IMR-90 (cell line): Measurements from ENCODE around the gene ISG20. TPM values are rescaled to one million over a fixed set of nuclear protein-coding genes. Genes with fewer than 3 reads are reported as not detected.

Experiments
- ATAC-seq: fragments of 200-7000 bp; cut with Tn5 transposase; 2 replicates; pipeline ENCODE4 v1.9.1; 2020; ENCODE audit warnings: low read depth, mild to moderate bottlenecking, moderate library complexity
- BruUV-seq: library from RNA; stranded (reverse); fragments of 400-500 nt; replicated peaks from 2 replicates; lab custom pipeline; 2021; lab: Mats Ljungman, UMichigan
- CTCF ChIA-PET: fragments of 300-600 bp; formaldehyde crosslinking; extraction: SDS; loops from one replicate; lab custom pipeline; 2021; ENCODE audit warnings: antibody characterized with exemption; lab: Yijun Ruan, JAX
- POLR2A ChIA-PET: fragments of 300-600 bp; sonication (Branson Sonifier 250); formaldehyde crosslinking; loops from one replicate; lab custom pipeline; 2022; ENCODE audit warnings: antibody characterized with exemption; ENCODE audit not compliant: unreplicated experiment; lab: Charles Lee
- DNase-seq: peaks from one replicate; pipeline ENCODE4 v3.0.0; 2013
- H2AFZ ChIP-seq: replicated peaks from 2 replicates; pipeline ENCODE3; 2013; ENCODE audit warnings: low read length, mild to moderate bottlenecking; ENCODE audit not compliant: poor library complexity
- H2AK5ac ChIP-seq: 2 replicates; pipeline ENCODE4 v1.6.1; 2013; ENCODE audit warnings: low read depth, low read length, inconsistent platforms
- H2AK9ac ChIP-seq: replicated peaks from 2 replicates; pipeline ENCODE3; 2013; ENCODE audit warnings: mild to moderate bottlenecking, low read depth, low read length, moderate library complexity; ENCODE audit not compliant: poor library complexity
- H2BK120ac ChIP-seq: 2 replicates; pipeline ENCODE4 v1.6.1; 2013; ENCODE audit warnings: low read depth, low read length, inconsistent platforms
- H2BK15ac ChIP-seq: 3 replicates; pipeline ENCODE4 v1.6.1; 2013; ENCODE audit warnings: low read depth, low read length, inconsistent platforms
- H2BK20ac ChIP-seq: 2 replicates; pipeline ENCODE4 v1.6.1; 2013; ENCODE audit warnings: low read depth, mild to moderate bottlenecking, inconsistent platforms, low read length, moderate library complexity
- H2BK5ac ChIP-seq: 2 replicates; pipeline ENCODE4 v1.6.1; 2013; ENCODE audit warnings: mild to moderate bottlenecking, low read depth, low read length, inconsistent platforms; ENCODE audit not compliant: poor library complexity, severe bottlenecking
- H3K14ac ChIP-seq: replicated peaks from 2 replicates; pipeline ENCODE4 v1.6.1; 2013; ENCODE audit warnings: low read depth, low read length, inconsistent platforms
- H3K18ac ChIP-seq: 2 replicates; pipeline ENCODE4 v1.6.1; 2013; ENCODE audit warnings: low read depth, low read length, control low read depth
- H3K23ac ChIP-seq: 2 replicates; pipeline ENCODE4 v1.6.1; 2013; ENCODE audit warnings: low read depth, low read length, inconsistent platforms
- H3K27ac ChIP-seq: 2 replicates; pipeline ENCODE4 v1.5.1; 2013; ENCODE audit warnings: mild to moderate bottlenecking, control low read depth, low read length; ENCODE audit not compliant: insufficient read depth
- H3K27me3 ChIP-seq: 2 replicates; pipeline ENCODE4 v1.6.1; 2013; ENCODE audit warnings: low read length; ENCODE audit not compliant: control insufficient read depth, insufficient read depth
- H3K36me3 ChIP-seq: 2 replicates; pipeline ENCODE4 v1.6.1; 2013; ENCODE audit warnings: low read length, mixed read lengths; ENCODE audit not compliant: control insufficient read depth, insufficient read depth
- H3K4ac ChIP-seq: 2 replicates; pipeline ENCODE4 v1.6.1; 2013; ENCODE audit warnings: low read depth, low read length, inconsistent platforms
- H3K4me1 ChIP-seq: 2 replicates; pipeline ENCODE4 v1.6.1; 2013; ENCODE audit warnings: low read length, mixed read lengths; ENCODE audit not compliant: control insufficient read depth, insufficient read depth
- H3K4me2 ChIP-seq: 2 replicates; pipeline ENCODE4 v1.6.1; 2013; ENCODE audit warnings: low read depth, mild to moderate bottlenecking, control low read depth, low read length, moderate library complexity
- H3K4me3 ChIP-seq: 2 replicates; pipeline ENCODE4 v1.5.1; 2013; ENCODE audit warnings: low read depth, mild to moderate bottlenecking, control low read depth, low read length, moderate library complexity; ENCODE audit not compliant: insufficient read depth
- H3K56ac ChIP-seq: 2 replicates; pipeline ENCODE4 v1.6.1; 2013; ENCODE audit warnings: low read length, inconsistent platforms; ENCODE audit not compliant: insufficient read depth; ENCODE audit errors: extremely low read depth
- H3K79me1 ChIP-seq, 2 experiments: 2 replicates each; pipeline ENCODE4 v1.6.1; 2013; ENCODE audit warnings: low read length in 2 of 2, inconsistent platforms in 1 of 2, low read depth in 1 of 2
- H3K9ac ChIP-seq: 2 replicates; pipeline ENCODE4 v1.6.1; 2013; ENCODE audit warnings: low read depth, low read length, control low read depth
- H3K9me1 ChIP-seq: 2 replicates; pipeline ENCODE4 v1.6.1; 2013; ENCODE audit warnings: low read length, inconsistent platforms; ENCODE audit not compliant: insufficient read depth
- H3K9me3 ChIP-seq: 2 replicates; pipeline ENCODE4 v1.6.1; 2013; ENCODE audit warnings: low read length; ENCODE audit not compliant: control insufficient read depth, insufficient read depth
- H4K20me1 ChIP-seq: 2 replicates; pipeline ENCODE4 v1.6.1; 2013; ENCODE audit warnings: low read length, inconsistent platforms; ENCODE audit not compliant: insufficient read depth
- H4K5ac ChIP-seq: 2 replicates; pipeline ENCODE4 v1.6.1; 2013; ENCODE audit warnings: mild to moderate bottlenecking, low read depth, low read length, control low read depth
- H4K8ac ChIP-seq, 2 experiments: 2 replicates each; pipeline ENCODE4 v1.6.1; 2013; ENCODE audit warnings: low read depth in 2 of 2, low read length in 2 of 2, control low read depth in 1 of 2, inconsistent platforms in 1 of 2
- H4K91ac ChIP-seq: 2 replicates; pipeline ENCODE4 v1.6.1; 2013; ENCODE audit warnings: low read depth, low read length, inconsistent platforms; ENCODE audit not compliant: insufficient read depth
- BHLHE40 ChIP-seq: fragments of 150-350 bp; IDR thresholded peaks from 2 replicates; pipeline ENCODE4 v1.6.1; 2016; ENCODE audit warnings: mild to moderate bottlenecking, low read depth, low read length
- CEBPB ChIP-seq: IDR thresholded peaks from 2 replicates; pipeline ENCODE4 v1.6.1; 2012; ENCODE audit warnings: low read depth, low read length, improper control_type of control experiment
- CTCF ChIP-seq: conservative IDR thresholded peaks from 2 replicates; pipeline ENCODE4 v1.5.1; 2012; ENCODE audit warnings: mild to moderate bottlenecking, low read depth, low read length, improper control_type of control experiment
- FOS ChIP-seq: fragments of 150-350 bp; IDR thresholded peaks from 2 replicates; pipeline ENCODE4 v1.6.1; 2016; ENCODE audit warnings: low read depth, low read length
- MAFK ChIP-seq: IDR thresholded peaks from 2 replicates; pipeline ENCODE4 v1.6.1; 2012; ENCODE audit warnings: low read depth, low read length, improper control_type of control experiment
- MXI1 ChIP-seq: IDR thresholded peaks from 2 replicates; pipeline ENCODE4 v1.6.1; 2012; ENCODE audit warnings: low read depth, mild to moderate bottlenecking, low read length, moderate library complexity, borderline replicate concordance
- NFE2L2 ChIP-seq: fragments of 150-350 bp; IDR thresholded peaks from 2 replicates; pipeline ENCODE4 v1.6.1; 2016; ENCODE audit warnings: low read depth, mild to moderate bottlenecking, low read length
- POLR2A ChIP-seq: IDR thresholded peaks from 2 replicates; pipeline ENCODE4 v1.6.1; 2012; ENCODE audit warnings: mild to moderate bottlenecking, low read depth, low read length
- RAD21 ChIP-seq: IDR thresholded peaks from 2 replicates; pipeline ENCODE4 v1.6.1; 2012; ENCODE audit warnings: low read length, improper control_type of control experiment
- RCOR1 ChIP-seq: IDR thresholded peaks from 2 replicates; pipeline ENCODE4 v1.6.1; 2012; ENCODE audit warnings: mild to moderate bottlenecking, low read length, improper control_type of control experiment; ENCODE audit not compliant: insufficient replicate concordance
- RFX5 ChIP-seq: IDR thresholded peaks from 2 replicates; pipeline ENCODE4 v1.8.0; 2012; ENCODE audit warnings: low read depth, mild to moderate bottlenecking, low read length, moderate library complexity
- USF2 ChIP-seq: fragments of 150-350 bp; IDR thresholded peaks from 2 replicates; pipeline ENCODE4 v1.6.1; 2017; ENCODE audit warnings: mild to moderate bottlenecking, antibody characterized with exemption, low read length, low read depth
- WGBS, 2 experiments: methylation state at CpG; one replicate each; pipeline versions ENCODE4 v1.1.5 to v1.1.7; 2013; ENCODE audit warnings: missing lambda C conversion rate in 2 of 2; ENCODE audit not compliant: insufficient read length in 1 of 2; ENCODE audit errors: extremely low coverage in 2 of 2; 5-methylcytosine and 5-hydroxymethylcytosine counted together
- dilution Hi-C: fragments of 300-500 bp; cut with HindIII; formaldehyde crosslinking; loops from one replicate; pipeline ENCODE4 v1.14.3; 2018; ENCODE audit warnings: low sequenced_read_pairs; ENCODE audit not compliant: unreplicated experiment
- in situ Hi-C: fragments of 300-500 bp; cut with MboI; formaldehyde crosslinking; loops from 3 replicates; pipeline ENCODE4 v1.14.3; 2019; ENCODE audit warnings: low sequenced_read_pairs, inconsistent platforms, mixed read lengths
- intact Hi-C: fragments of 100-400 bp; cut with micrococcal nuclease; formaldehyde crosslinking; loops from 2 replicates; pipeline ENCODE4 v1.10.0; 2022
- polyA plus RNA-seq, 3 experiments: library from polyadenylated mRNA; depleted of rRNA; stranded (reverse); fragments of >200 nt; gene quantifications; 2 replicates each; pipeline ENCODE4 v1.2.3, GENCODE V29; 2012; ENCODE audit warnings: low replicate concordance in 1 of 3
- total RNA-seq: library from RNA; depleted of rRNA; stranded (reverse); fragments of >200 nt; gene quantifications from 2 replicates; pipeline ENCODE4 v1.2.3, GENCODE V29; 2012

The ISG20 gene
- total and polyA plus RNA-seq, 2 of the 4 experiments (the other 2 are of a cell fraction) = 0.72 to 1.2 TPM

GRCh38 chr15:88616240-88616639 lies 22.6 kb upstream of the ISG20 start:
- no peak overlapping the region for H3K23ac ChIP-seq
- no peak overlapping the region for H3K14ac ChIP-seq
- peaks cover 0 to 4% of the 10 kb centered on the region in 2 experiments; a peak in 1 of 4 replicates for H3K79me1 ChIP-seq
- BruUV-seq = no TSS peak
- no peak overlapping the region for H3K27ac ChIP-seq
- H3K9me1 ChIP-seq = peaks cover 8% of the 10 kb centered on the region; the same call in 1 of the 2 replicates
- H2AFZ ChIP-seq = no peak overlapping the region
- no peak overlapping the region for H3K4ac ChIP-seq
- H2AK9ac ChIP-seq = no peak overlapping the region
- dilution Hi-C loops = no loop called here
- H3K9me3 ChIP-seq = no peaks in the 10 kb centered on the region
- no peak overlapping the region for H3K4me2 ChIP-seq
- H2AK5ac ChIP-seq = no peak overlapping the region
- H3K18ac ChIP-seq = no peak overlapping the region
- no peak overlapping the region for H2BK20ac ChIP-seq
- H4K5ac ChIP-seq = no peak overlapping the region
- TF ChIP-seq CTCF (no peak), RAD21 (no peak), CEBPB (no peak), RFX5 (no peak), USF2 (no peak), BHLHE40 (no peak), MXI1 (no peak), MAFK (no peak), POLR2A (no peak), FOS (no peak), NFE2L2 (no peak), RCOR1 (no peak)
- no peaks in the 10 kb centered on the region for H3K36me3 ChIP-seq
- H4K91ac ChIP-seq = no peak overlapping the region
- no CpG with 5 or more reads among the region's 4 CpGs for WGBS, 2 experiments
- no peak overlapping the region for H3K9ac ChIP-seq
- H4K20me1 ChIP-seq = no peaks in the 10 kb centered on the region
- DNase-seq (no peak), ATAC-seq (no peak)
- no peaks in the 10 kb centered on the region for H3K27me3 ChIP-seq
- H2BK120ac ChIP-seq = no peak overlapping the region
- no peak overlapping the region for H2BK5ac ChIP-seq
- no peak overlapping the region for H4K8ac ChIP-seq
- H3K4me3 ChIP-seq = no peak overlapping the region
- in situ Hi-C loops = loop anchor here (5.0 kb wide), 1 partner anchor 149 kb away; the partner anchor contains the start of genes MRPL46 and MRPS11
- H2BK15ac ChIP-seq = no peak overlapping the region
- ChIA-PET POLR2A (no interaction called here), CTCF (no interaction called here)
- H3K4me1 ChIP-seq = peaks cover 4% of the 10 kb centered on the region; the same call in 1 of the 2 replicates
- intact Hi-C loops = no loop called here
- no peak overlapping the region for H3K56ac ChIP-seq
